Hepatocyte (in vitro differentiated cells): ENCODE results near the gene DSE. TPM values are rescaled to one million over a fixed set of nuclear protein-coding genes. Genes with fewer than 3 reads are reported as not detected.

ENCODE experiments used
- DNase-seq: peaks from one replicate; pipeline ENCODE4 v3.0.0-alpha.2; 2016; ENCODE audit warnings: low spot score
- H2AFZ ChIP-seq: fragments of 200-600 bp; sonication (generic); 2 replicates; pipeline ENCODE4 v1.6.0; 2016; ENCODE audit warnings: antibody characterized with exemption, mild to moderate bottlenecking
- H3K27ac ChIP-seq: fragments of 200-600 bp; sonication (generic); 2 replicates; pipeline ENCODE4 v1.5.1; 2016; ENCODE audit warnings: mild to moderate bottlenecking
- H3K27me3 ChIP-seq: fragments of 200-600 bp; sonication (generic); 2 replicates; pipeline ENCODE4 v1.6.1; 2016
- H3K36me3 ChIP-seq: fragments of 200-600 bp; sonication (generic); replicated peaks from 2 replicates; pipeline ENCODE4 v1.5.1; 2016; ENCODE audit warnings: low read depth; ENCODE audit not compliant: insufficient read depth
- H3K4me1 ChIP-seq: fragments of 200-600 bp; sonication (generic); 2 replicates; pipeline ENCODE4 v1.5.1; 2016; ENCODE audit warnings: mild to moderate bottlenecking, moderate library complexity; ENCODE audit not compliant: insufficient read depth
- H3K4me2 ChIP-seq: fragments of 200-600 bp; sonication (generic); 2 replicates; pipeline ENCODE4 v1.6.0; 2016
- H3K4me3 ChIP-seq: fragments of 200-600 bp; sonication (generic); 2 replicates; pipeline ENCODE4 v1.5.1; 2016; ENCODE audit warnings: mild to moderate bottlenecking
- H3K79me2 ChIP-seq: fragments of 200-600 bp; sonication (generic); 2 replicates; pipeline ENCODE4 v1.6.0; 2017; ENCODE audit warnings: mild to moderate bottlenecking
- H3K9me2 ChIP-seq: fragments of 200-600 bp; sonication (generic); replicated peaks from 2 replicates; pipeline ENCODE4 v1.6.0; 2017; ENCODE audit warnings: mild to moderate bottlenecking; ENCODE audit not compliant: insufficient read depth
- H3K9me3 ChIP-seq: fragments of 200-600 bp; sonication (generic); 2 replicates; pipeline ENCODE4 v1.5.1; 2016; ENCODE audit warnings: low read depth, mild to moderate bottlenecking
- H4K20me1 ChIP-seq: fragments of 200-600 bp; sonication (generic); 2 replicates; pipeline ENCODE4 v1.6.0; 2016; ENCODE audit warnings: mild to moderate bottlenecking; ENCODE audit not compliant: insufficient read depth, poor library complexity, severe bottlenecking
- CTCF ChIP-seq: fragments of 200-600 bp; sonication (generic); IDR thresholded peaks from 2 replicates; pipeline ENCODE4 v1.5.1; 2016; ENCODE audit warnings: antibody characterized with exemption, mild to moderate bottlenecking; ENCODE audit not compliant: poor library complexity
- EZH2 ChIP-seq: fragments of 200-600 bp; sonication (generic); IDR thresholded peaks from 2 replicates; pipeline ENCODE4 v1.6.1; 2016; ENCODE audit warnings: antibody characterized with exemption, mild to moderate bottlenecking, borderline replicate concordance
- EZH2phosphoT487 ChIP-seq: fragments of 200-600 bp; sonication (generic); IDR thresholded peaks from one replicate; pipeline ENCODE4 v1.6.1; 2018; ENCODE audit warnings: antibody characterized with exemption, mild to moderate bottlenecking, low read depth, moderate library complexity; ENCODE audit not compliant: unreplicated experiment, severe bottlenecking
- WGBS: methylation state at CpG from one replicate; pipeline ENCODE4 v1.1.6; 2016; ENCODE audit warnings: low lambda C conversion rate; ENCODE audit errors: missing lambda C conversion rate; 5-methylcytosine and 5-hydroxymethylcytosine counted together
- polyA plus RNA-seq: library from polyadenylated mRNA; unstranded; fragments of >200 nt; fragmentation: Nextera tagmentation; extraction: Ambion mirVana; gene quantifications from 2 replicates; pipeline ENCODE4 v1.2.1, GENCODE V29; 2016
- total RNA-seq: library from RNA; depleted of rRNA; stranded (reverse); fragments of >200 nt; gene quantifications from 2 replicates; pipeline ENCODE4 v1.2.3, GENCODE V29; 2014

Gene DSE
- total and polyA plus RNA-seq, 2 experiments from 2014 or later, result 19.9 to 45.0 TPM

- Histone ChIP-seq H3K79me2 (peaks cover 84% of the 10 kb centered on the region), H4K20me1 (peaks cover 3% of the 10 kb centered on the region), H3K4me1 (peaks cover 19% of the 10 kb centered on the region), H3K9me3 (no peaks in the 10 kb centered on the region), H3K4me3 (no peak overlapping the region), H3K36me3 (no peaks in the 10 kb centered on the region), H3K9me2 (no peaks in the 10 kb centered on the region), H2AFZ (no peak overlapping the region), H3K27ac (peak overlapping the region; percentile 68), H3K4me2 (no peak overlapping the region), H3K27me3 (no peaks in the 10 kb centered on the region)
- TF ChIP-seq EZH2phosphoT487, result no peak
- no peak for TF ChIP-seq CTCF
- TF ChIP-seq EZH2, result no peak
- no peak for DNase-seq
Observed at GRCh38 chr6:116385921-116386320, 15.2 kb downstream of the DSE start.

DNA sequence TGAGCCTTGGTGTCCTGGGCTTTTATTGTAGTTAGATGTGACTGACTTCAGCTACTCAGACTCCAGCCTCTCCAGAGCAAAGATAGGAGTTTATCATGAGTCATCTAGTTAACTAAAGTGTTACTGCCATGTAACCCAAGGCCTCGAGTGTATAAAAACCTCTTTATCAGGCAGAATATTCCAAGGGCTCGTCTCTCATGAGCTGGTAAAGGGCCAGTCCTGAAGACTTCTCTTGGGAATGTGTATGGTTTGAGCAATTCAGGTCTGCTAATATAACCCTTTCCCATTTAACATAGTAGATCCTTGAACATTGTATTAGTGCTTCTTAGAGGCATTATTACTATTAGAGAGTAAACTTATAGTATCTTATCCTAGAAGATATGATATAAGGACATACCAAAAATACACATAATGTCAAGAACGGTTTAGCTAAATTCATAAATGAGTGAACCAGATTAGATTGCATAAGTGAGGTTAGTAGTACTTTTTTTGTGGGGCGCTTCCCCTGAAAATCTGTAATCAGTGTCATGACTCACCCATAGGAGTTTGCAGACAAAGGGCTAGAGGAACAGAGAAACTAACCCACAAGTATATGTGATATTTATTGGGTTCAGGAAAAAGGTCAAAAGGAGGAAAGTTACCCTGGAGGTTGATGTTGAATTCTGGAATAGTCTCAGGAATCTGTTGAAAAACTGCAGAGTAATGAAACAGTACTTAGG, 16.0 kb downstream of the DSE start:
- WGBS, result 50% methylated on average over 4 of the region's 4 CpGs
- H2AFZ ChIP-seq, result no peak overlapping the region
- no peaks in the 10 kb centered on the region for H3K9me3 ChIP-seq
- H3K4me1 ChIP-seq, result peaks cover 19% of the 10 kb centered on the region
- H4K20me1 ChIP-seq, result no peaks in the 10 kb centered on the region
- H3K27me3 ChIP-seq, result no peaks in the 10 kb centered on the region
- H3K4me3 ChIP-seq, result no peak overlapping the region
- peak overlapping the region; percentile 2 for H3K4me2 ChIP-seq
- DNase-seq, result peak; percentile 41
- no peaks in the 10 kb centered on the region for H3K9me2 ChIP-seq
- no peaks in the 10 kb centered on the region for H3K36me3 ChIP-seq
- H3K79me2 ChIP-seq, result peaks cover 82% of the 10 kb centered on the region
- TF ChIP-seq EZH2phosphoT487 (no peak), EZH2 (no peak), CTCF (no peak)
- peak overlapping the region; percentile 68 for H3K27ac ChIP-seq

- no peaks in the 10 kb centered on the region for H3K9me2 ChIP-seq
- H3K4me3 ChIP-seq, result no peak overlapping the region
- no peaks in the 10 kb centered on the region for H3K9me3 ChIP-seq
- no peaks in the 10 kb centered on the region for H4K20me1 ChIP-seq
- H3K27me3 ChIP-seq, result no peaks in the 10 kb centered on the region
- TF ChIP-seq CTCF (no peak), EZH2phosphoT487 (no peak), EZH2 (no peak)
- peaks cover 82% of the 10 kb centered on the region for H3K79me2 ChIP-seq
- peak overlapping the region; percentile 2 for H3K4me2 ChIP-seq
- DNase-seq, result no peak
- peaks cover 19% of the 10 kb centered on the region for H3K4me1 ChIP-seq
- peak overlapping the region; percentile 68 for H3K27ac ChIP-seq
- WGBS, result 71% methylated on average over 3 of the region's 3 CpGs
- no peaks in the 10 kb centered on the region for H3K36me3 ChIP-seq
- H2AFZ ChIP-seq, result no peak overlapping the region
Observed at GRCh38 chr6:116387374-116387773, 16.6 kb downstream of the DSE start.

DNA sequence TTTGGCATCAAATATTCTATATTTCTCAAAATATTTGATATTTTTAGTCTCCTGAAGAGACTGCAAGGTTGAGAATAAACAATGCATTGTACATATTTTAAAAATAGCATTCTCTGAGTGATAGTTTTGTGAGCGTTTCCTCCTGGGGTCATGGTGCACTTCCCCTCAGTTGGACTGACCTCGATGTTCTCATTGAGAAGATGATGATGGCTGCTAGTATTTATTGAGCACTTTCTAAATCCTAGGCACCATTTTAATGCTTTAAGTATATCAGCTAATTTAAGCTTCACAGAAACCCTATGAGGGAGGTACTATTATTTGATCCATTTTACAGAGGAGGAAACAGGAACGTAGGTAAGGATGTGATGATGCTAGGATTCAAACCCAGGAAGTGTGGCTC, 18.2 kb downstream of the DSE start:
- H4K20me1 ChIP-seq, result no peaks in the 10 kb centered on the region
- H3K4me1 ChIP-seq, result peaks cover 19% of the 10 kb centered on the region
- no peak overlapping the region for H3K27ac ChIP-seq
- H3K4me2 ChIP-seq, result no peak overlapping the region
- H3K4me3 ChIP-seq, result no peak overlapping the region
- no peak for DNase-seq
- H3K36me3 ChIP-seq, result no peaks in the 10 kb centered on the region
- no peaks in the 10 kb centered on the region for H3K27me3 ChIP-seq
- WGBS, result 88% methylated on average over 3 of the region's 3 CpGs
- no peak for TF ChIP-seq CTCF
- TF ChIP-seq EZH2, result no peak
- TF ChIP-seq EZH2phosphoT487, result no peak
- H3K79me2 ChIP-seq, result peaks cover 78% of the 10 kb centered on the region
- no peaks in the 10 kb centered on the region for H3K9me2 ChIP-seq
- no peaks in the 10 kb centered on the region for H3K9me3 ChIP-seq
- no peak overlapping the region for H2AFZ ChIP-seq
